ENCODE data around the gene MAGEB16. TPM values are rescaled to one million over a fixed set of nuclear protein-coding genes. Genes with fewer than 3 reads are reported as not detected.

The MAGEB16 gene
- total RNA-seq, 4 donors from 2014 or later: not detected

- ATAC-seq: no peak
- H3K4me1 ChIP-seq: no peaks in the 10 kb centered on the region
- 29 to 33% methylated on average over 2 of the region's 2 CpGs for WGBS, 2 donors (ENCODE audit: low coverage in 1 of 2)
Observed at GRCh38 chrX:35841872-35842271, 43.7 kb downstream of the MAGEB16 start.

GRCh38 chrX:35842674-35843073 lies 44.5 kb downstream of the MAGEB16 start:
- no peak overlapping the region for H3K4me3 ChIP-seq
- TF ChIP-seq POLR2AphosphoS5 (IDR thresholded peaks at IDR 0.05) (no peak), EP300 (IDR thresholded peaks at IDR 0.05) (no peak), POLR2A (IDR thresholded peaks at IDR 0.05) (no peak), CTCF (IDR thresholded peaks at IDR 0.05) (no peak)
- H3K9me3 ChIP-seq: no peaks in the 10 kb centered on the region
- no peaks in the 10 kb centered on the region for H3K4me1 ChIP-seq
- no peaks in the 10 kb centered on the region for H3K36me3 ChIP-seq
- ATAC-seq: no peak
- no peaks in the 10 kb centered on the region for H3K27me3 ChIP-seq
- H3K27ac ChIP-seq: no peak overlapping the region
- 24 to 60% methylated on average over 3 of the region's 3 CpGs for WGBS, 2 donors (ENCODE audit: low coverage in 1 of 2)

More at GRCh38 chrX:35841872-35842271, 43.7 kb downstream of the MAGEB16 start:
- Histone ChIP-seq H3K9me3 (no peaks in the 10 kb centered on the region), H3K27ac (no peak overlapping the region), H3K36me3 (no peaks in the 10 kb centered on the region), H3K4me3 (no peak overlapping the region), H3K27me3 (no peaks in the 10 kb centered on the region)
- TF ChIP-seq POLR2AphosphoS5 (IDR thresholded peaks at IDR 0.05): no peak
- TF ChIP-seq POLR2A (IDR thresholded peaks at IDR 0.05): no peak
- TF ChIP-seq CTCF (IDR thresholded peaks at IDR 0.05): no peak
- TF ChIP-seq EP300 (IDR thresholded peaks at IDR 0.05): no peak

GRCh38 chrX:35847736-35848135 lies 49.6 kb downstream of the MAGEB16 start:
- 81 to 92% methylated on average over 2 to 4 of the region's 4 CpGs for WGBS, 2 donors (ENCODE audit: low coverage in 1 of 2)
- H3K4me1 ChIP-seq: no peaks in the 10 kb centered on the region
- ATAC-seq: no peak
- no peak overlapping the region for H3K27ac ChIP-seq
- no peak overlapping the region for H3K4me3 ChIP-seq
- TF ChIP-seq POLR2A (IDR thresholded peaks at IDR 0.05) (no peak), POLR2AphosphoS5 (IDR thresholded peaks at IDR 0.05) (no peak), EP300 (IDR thresholded peaks at IDR 0.05) (no peak), CTCF (IDR thresholded peaks at IDR 0.05) (no peak)
- no peaks in the 10 kb centered on the region for H3K9me3 ChIP-seq
- no peaks in the 10 kb centered on the region for H3K36me3 ChIP-seq
- H3K27me3 ChIP-seq: no peaks in the 10 kb centered on the region

Other genes starting within 250 kb of the MAGEB16 start
- gene CFAP47, start 121.4 kb downstream of the MAGEB16 start, total RNA-seq: under 1 TPM in 1 of 4 donors, not detected in 3; 0.04 TPM

Data from gastroesophageal sphincter (tissue), 4 donors.